G401 (cell line): ENCODE measurements around the gene N4BP3. TPM values are rescaled to one million over a fixed set of nuclear protein-coding genes. Genes with fewer than 3 reads are reported as not detected.

Source experiments
- DNase-seq: peaks from one replicate; pipeline ENCODE4 v3.0.0-alpha.2; 2015; ENCODE audit warnings: low spot score
- in situ Hi-C: cut with HindIII; loops from 2 replicates; pipeline ENCODE4 v1.10.0; 2016; ENCODE audit warnings: low sequenced_read_pairs, mixed read lengths
- total RNA-seq: library from RNA; depleted of rRNA; stranded (reverse); fragments of >200 nt; shearing (Covaris generic); gene quantifications from 2 replicates; pipeline ENCODE4 v1.2.3, GENCODE V29; 2014

Gene N4BP3
- total RNA-seq, 1 experiment from 2014 or later = 9.3 TPM

- no peak for DNase-seq
- in situ Hi-C loops = no loop called here
Measured at GRCh38 chr5:178142642-178143041, 29.3 kb downstream of the N4BP3 start.

- in situ Hi-C loops = no loop called here
- DNase-seq = no peak
Measured at GRCh38 chr5:178143246-178143645, 29.9 kb downstream of the N4BP3 start.

- no peak for DNase-seq
- in situ Hi-C loops = no loop called here
Measured at GRCh38 chr5:178143901-178144300, 30.6 kb downstream of the N4BP3 start.

- in situ Hi-C loops = no loop called here
- DNase-seq = peak; percentile 71
Measured at GRCh38 chr5:178145965-178146820, 32.9 kb downstream of the N4BP3 start.

- in situ Hi-C loops = no loop called here
- DNase-seq = no peak
Measured at GRCh38 chr5:178147406-178147805, 34.1 kb downstream of the N4BP3 start.

- in situ Hi-C loops = no loop called here
- DNase-seq = no peak
Measured at GRCh38 chr5:178149199-178149932, 36.0 kb downstream of the N4BP3 start.

- in situ Hi-C loops = no loop called here
- DNase-seq = no peak
Measured at GRCh38 chr5:178150977-178151734, 37.8 kb downstream of the N4BP3 start.

- in situ Hi-C loops = no loop called here
- no peak for DNase-seq
Measured at GRCh38 chr5:178152491-178153444, 39.4 kb downstream of the N4BP3 start.

- peak; percentile 100 for DNase-seq
- in situ Hi-C loops = no loop called here
Measured at GRCh38 chr5:178153530-178154340, 40.4 kb downstream of the N4BP3 start, which contains the start of gene NHP2. NHP2 (minus strand) TSS chr5:178153885; CDS start chr5:178153817, 68 bp downstream.

GRCh38 chr5:178155065-178155464 is 41.7 kb downstream of the N4BP3 start:
- in situ Hi-C loops = no loop called here
- DNase-seq = no peak

GRCh38 chr5:178160176-178160575 is 46.8 kb downstream of the N4BP3 start:
- in situ Hi-C loops = no loop called here
- no peak for DNase-seq

- in situ Hi-C loops = no loop called here
- DNase-seq = no peak
Measured at GRCh38 chr5:178162481-178162880, 49.1 kb downstream of the N4BP3 start.

GRCh38 chr5:178163772-178164735 is 50.7 kb downstream of the N4BP3 start:
- peak; percentile 86 for DNase-seq
- in situ Hi-C loops = no loop called here

- no peak for DNase-seq
- in situ Hi-C loops = no loop called here
Measured at GRCh38 chr5:178165581-178165980, 52.2 kb downstream of the N4BP3 start.

GRCh38 chr5:178170455-178170854 is 57.1 kb downstream of the N4BP3 start:
- in situ Hi-C loops = no loop called here

GRCh38 chr5:178174456-178174855 is 61.1 kb downstream of the N4BP3 start:
- DNase-seq = no peak
- in situ Hi-C loops = no loop called here

More at GRCh38 chr5:178170455-178170854, 57.1 kb downstream of the N4BP3 start:
- no peak for DNase-seq
